ENCODE results near the gene ANKMY2. TPM values are rescaled to one million over a fixed set of nuclear protein-coding genes. Genes with fewer than 3 reads are reported as not detected.
"Not testable (repeated sequence)": the region's sequence is repeated elsewhere in the genome, so short reads cannot be mapped to it uniquely, and the experiment has no call there.

The ANKMY2 gene
- polyA plus RNA-seq, 1 donor from 2014 or later = 94.7 TPM

- H3K79me2 ChIP-seq (replicated peaks; ENCODE audit: insufficient read depth, low read length); H3K27ac ChIP-seq (ENCODE audit: low read length); H2AFZ ChIP-seq (ENCODE audit: low read depth, low read length); H4K20me1 ChIP-seq (ENCODE audit: insufficient read depth); H3K9me2 ChIP-seq (ENCODE audit: insufficient read depth, low read length); H3K9ac ChIP-seq (ENCODE audit: low read length); H3K4me2 ChIP-seq (ENCODE audit: low read length); H3K27me3 ChIP-seq (ENCODE audit: insufficient read depth, low read depth, low read length); H3K4me3 ChIP-seq (ENCODE audit: low read length); H3F3A ChIP-seq (ENCODE audit: insufficient read depth, low read length, poor library complexity, severe bottlenecking); H3K9me3 ChIP-seq (ENCODE audit: low read length): not testable (repeated sequence)
- H3K36me3 ChIP-seq (ENCODE audit: insufficient read depth, low read length) = peaks cover 17% of the 10 kb centered on the region
Observed at GRCh38 chr7:16678645-16679566, 33.4 kb upstream of the ANKMY2 start.

- H3K9me2 ChIP-seq (ENCODE audit: insufficient read depth, low read length) = no peaks in the 10 kb centered on the region
- TF ChIP-seq EZH2 (IDR thresholded peaks at IDR 0.05; ENCODE audit: borderline replicate concordance, insufficient read depth, low read length, poor library complexity, severe bottlenecking) (no peak), TAF1 (IDR thresholded peaks at IDR 0.05; ENCODE audit: low read depth) (no peak), CTCF (IDR thresholded peaks at IDR 0.05; ENCODE audit: poor library complexity, severe bottlenecking) (no peak), EP300 (conservative IDR thresholded peaks at IDR 0.05; ENCODE audit: poor library complexity, severe bottlenecking) (no peak), SMC3 (conservative IDR thresholded peaks at IDR 0.05; ENCODE audit: poor library complexity) (no peak), MXI1 (conservative IDR thresholded peaks at IDR 0.05; ENCODE audit: poor library complexity, severe bottlenecking) (no peak), POLR2AphosphoS5 (IDR thresholded peaks at IDR 0.05) (no peak), RAD21 (conservative IDR thresholded peaks at IDR 0.05) (no peak)
- TF ChIP-seq, protein P1, sequence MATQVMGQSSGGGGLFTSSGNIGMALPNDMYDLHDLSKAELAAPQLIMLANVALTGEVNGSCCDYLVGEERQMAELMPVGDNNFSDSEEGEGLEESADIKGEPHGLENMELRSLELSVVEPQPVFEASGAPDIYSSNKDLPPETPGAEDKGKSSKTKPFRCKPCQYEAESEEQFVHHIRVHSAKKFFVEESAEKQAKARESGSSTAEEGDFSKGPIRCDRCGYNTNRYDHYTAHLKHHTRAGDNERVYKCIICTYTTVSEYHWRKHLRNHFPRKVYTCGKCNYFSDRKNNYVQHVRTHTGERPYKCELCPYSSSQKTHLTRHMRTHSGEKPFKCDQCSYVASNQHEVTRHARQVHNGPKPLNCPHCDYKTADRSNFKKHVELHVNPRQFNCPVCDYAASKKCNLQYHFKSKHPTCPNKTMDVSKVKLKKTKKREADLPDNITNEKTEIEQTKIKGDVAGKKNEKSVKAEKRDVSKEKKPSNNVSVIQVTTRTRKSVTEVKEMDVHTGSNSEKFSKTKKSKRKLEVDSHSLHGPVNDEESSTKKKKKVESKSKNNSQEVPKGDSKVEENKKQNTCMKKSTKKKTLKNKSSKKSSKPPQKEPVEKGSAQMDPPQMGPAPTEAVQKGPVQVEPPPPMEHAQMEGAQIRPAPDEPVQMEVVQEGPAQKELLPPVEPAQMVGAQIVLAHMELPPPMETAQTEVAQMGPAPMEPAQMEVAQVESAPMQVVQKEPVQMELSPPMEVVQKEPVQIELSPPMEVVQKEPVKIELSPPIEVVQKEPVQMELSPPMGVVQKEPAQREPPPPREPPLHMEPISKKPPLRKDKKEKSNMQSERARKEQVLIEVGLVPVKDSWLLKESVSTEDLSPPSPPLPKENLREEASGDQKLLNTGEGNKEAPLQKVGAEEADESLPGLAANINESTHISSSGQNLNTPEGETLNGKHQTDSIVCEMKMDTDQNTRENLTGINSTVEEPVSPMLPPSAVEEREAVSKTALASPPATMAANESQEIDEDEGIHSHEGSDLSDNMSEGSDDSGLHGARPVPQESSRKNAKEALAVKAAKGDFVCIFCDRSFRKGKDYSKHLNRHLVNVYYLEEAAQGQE (IDR thresholded peaks at IDR 0.05; ENCODE audit: borderline replicate concordance) = no peak
- no peaks in the 10 kb centered on the region for H3K27me3 ChIP-seq (ENCODE audit: insufficient read depth, low read depth, low read length)
- H3K4me2 ChIP-seq (ENCODE audit: low read length) = no peak overlapping the region
- H3K4me3 ChIP-seq (ENCODE audit: low read length) = no peak overlapping the region
- peaks cover 17% of the 10 kb centered on the region for H3K36me3 ChIP-seq (ENCODE audit: insufficient read depth, low read length)
- H3K9ac ChIP-seq (ENCODE audit: low read length) = no peak overlapping the region
- no peaks in the 10 kb centered on the region for H3K79me2 ChIP-seq (replicated peaks; ENCODE audit: insufficient read depth, low read length)
- no peak overlapping the region for H3K27ac ChIP-seq (ENCODE audit: low read length)
- H4K20me1 ChIP-seq (ENCODE audit: insufficient read depth) = no peaks in the 10 kb centered on the region
- no peaks in the 10 kb centered on the region for H3K9me3 ChIP-seq (ENCODE audit: low read length)
- H3F3A ChIP-seq (ENCODE audit: insufficient read depth, low read length, poor library complexity, severe bottlenecking) = no peaks in the 10 kb centered on the region
- H2AFZ ChIP-seq (ENCODE audit: low read depth, low read length) = no peak overlapping the region
Observed at GRCh38 chr7:16677978-16678494, 32.5 kb upstream of the ANKMY2 start.
